ENCODE measurements around the gene ARHGAP25.

Gene ARHGAP25

GRCh38 chr2:68857202-68857845 lies 122.7 kb downstream of the ARHGAP25 start:
- TF ChIP-seq, protein P1, sequence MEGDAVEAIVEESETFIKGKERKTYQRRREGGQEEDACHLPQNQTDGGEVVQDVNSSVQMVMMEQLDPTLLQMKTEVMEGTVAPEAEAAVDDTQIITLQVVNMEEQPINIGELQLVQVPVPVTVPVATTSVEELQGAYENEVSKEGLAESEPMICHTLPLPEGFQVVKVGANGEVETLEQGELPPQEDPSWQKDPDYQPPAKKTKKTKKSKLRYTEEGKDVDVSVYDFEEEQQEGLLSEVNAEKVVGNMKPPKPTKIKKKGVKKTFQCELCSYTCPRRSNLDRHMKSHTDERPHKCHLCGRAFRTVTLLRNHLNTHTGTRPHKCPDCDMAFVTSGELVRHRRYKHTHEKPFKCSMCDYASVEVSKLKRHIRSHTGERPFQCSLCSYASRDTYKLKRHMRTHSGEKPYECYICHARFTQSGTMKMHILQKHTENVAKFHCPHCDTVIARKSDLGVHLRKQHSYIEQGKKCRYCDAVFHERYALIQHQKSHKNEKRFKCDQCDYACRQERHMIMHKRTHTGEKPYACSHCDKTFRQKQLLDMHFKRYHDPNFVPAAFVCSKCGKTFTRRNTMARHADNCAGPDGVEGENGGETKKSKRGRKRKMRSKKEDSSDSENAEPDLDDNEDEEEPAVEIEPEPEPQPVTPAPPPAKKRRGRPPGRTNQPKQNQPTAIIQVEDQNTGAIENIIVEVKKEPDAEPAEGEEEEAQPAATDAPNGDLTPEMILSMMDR (IDR thresholded peaks at IDR 0.05): no peak
- Histone ChIP-seq H3K4me3 (no peak overlapping the region), H3K27ac (no peak overlapping the region)
- DNase-seq (ENCODE audit: low spot score): no peak

GRCh38 chr2:68857855-68858456 lies 123.3 kb downstream of the ARHGAP25 start:
- no peak overlapping the region for H3K27ac ChIP-seq
- H3K4me3 ChIP-seq: no peak overlapping the region
- TF ChIP-seq, protein P1 (IDR thresholded peaks at IDR 0.05): no peak
- DNase-seq (ENCODE audit: low spot score): no peak

DNA sequence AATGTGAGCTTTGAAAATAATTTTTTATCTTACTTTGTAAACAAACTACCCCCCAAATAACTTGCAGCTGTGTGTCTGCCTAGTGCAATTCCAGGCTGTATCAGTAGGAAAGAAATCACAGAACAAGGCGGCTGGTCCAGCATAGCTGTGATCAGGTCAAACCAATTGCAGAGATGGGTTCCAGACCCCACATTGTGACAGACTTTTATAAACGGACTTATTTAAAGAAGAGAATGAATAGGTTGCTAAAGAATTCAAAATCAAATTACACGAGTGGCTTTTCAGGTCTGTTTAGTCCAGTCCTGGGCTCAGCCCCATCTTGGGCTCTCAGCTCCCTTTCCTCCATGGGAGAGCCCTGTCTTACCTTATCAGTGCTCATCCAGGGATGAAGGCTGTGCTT lies 125.5 kb downstream of the ARHGAP25 start:
- Histone ChIP-seq H3K27ac (no peak overlapping the region), H3K4me3 (no peak overlapping the region)
- TF ChIP-seq, protein P1 (IDR thresholded peaks at IDR 0.05): no peak
- no peak for DNase-seq (ENCODE audit: low spot score)

GRCh38 chr2:68861330-68861729 lies 126.7 kb downstream of the ARHGAP25 start:
- no peak overlapping the region for H3K4me3 ChIP-seq
- no peak for DNase-seq (ENCODE audit: low spot score)
- TF ChIP-seq, protein P1 (IDR thresholded peaks at IDR 0.05): no peak
- H3K27ac ChIP-seq: no peak overlapping the region

- Histone ChIP-seq H3K4me3 (no peak overlapping the region), H3K27ac (no peak overlapping the region)
- DNase-seq (ENCODE audit: low spot score): no peak
- TF ChIP-seq, protein P1 (IDR thresholded peaks at IDR 0.05): no peak
Observed at GRCh38 chr2:68862889-68863288, 128.3 kb downstream of the ARHGAP25 start.

DNA sequence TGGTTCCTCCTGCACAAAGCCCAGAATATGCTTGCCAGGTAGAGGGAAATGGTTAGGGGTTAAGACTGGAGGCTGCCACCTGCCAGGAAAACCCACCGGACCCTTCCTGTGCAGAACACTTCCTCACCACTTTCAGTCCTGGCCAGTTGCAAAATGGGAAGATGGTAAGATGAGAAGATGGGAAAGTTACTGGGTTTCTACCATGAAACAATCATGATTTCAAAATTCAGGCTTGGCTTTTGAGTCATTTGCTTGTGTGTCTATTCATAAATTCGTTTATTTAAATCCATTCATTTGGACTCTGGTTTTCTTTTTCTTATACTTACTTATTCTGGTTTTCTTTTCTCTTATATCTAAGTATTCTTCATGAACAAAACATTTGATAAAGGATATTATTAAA lies 129.4 kb downstream of the ARHGAP25 start:
- Histone ChIP-seq H3K4me3 (no peak overlapping the region), H3K27ac (no peak overlapping the region)
- TF ChIP-seq, protein P1 (IDR thresholded peaks at IDR 0.05): no peak
- DNase-seq (ENCODE audit: low spot score): no peak

- TF ChIP-seq, protein P1 (IDR thresholded peaks at IDR 0.05): no peak
- DNase-seq (ENCODE audit: low spot score): no peak
- H3K27ac ChIP-seq: no peak overlapping the region
- H3K4me3 ChIP-seq: no peak overlapping the region
Observed at GRCh38 chr2:68865108-68865507, 130.5 kb downstream of the ARHGAP25 start.

All from coronary artery (tissue), 2 donors.